SU-DHL-6 (cell line): Measurements from ENCODE around the gene THSD4.

ENCODE experiments used
- H2AFZ ChIP-seq: fragments of 200-600 bp; sonication (generic); 2 replicates; pipeline ENCODE4 v1.6.1; 2014; ENCODE audit warnings: low read depth, mild to moderate bottlenecking, moderate library complexity, mixed read lengths, antibody characterized with exemption, low read length; ENCODE audit not compliant: severe bottlenecking
- H3F3A ChIP-seq: fragments of 200-600 bp; shearing (Covaris generic); 2 replicates; pipeline ENCODE4 v1.6.0; 2016; ENCODE audit warnings: antibody characterized with exemption, mild to moderate bottlenecking; ENCODE audit not compliant: insufficient read depth
- H3K27ac ChIP-seq: fragments of 200-600 bp; sonication (generic); 2 replicates; pipeline ENCODE4 v1.5.1; 2016; ENCODE audit warnings: low read depth, mild to moderate bottlenecking, low read length, moderate library complexity, mixed read lengths
- H3K27me3 ChIP-seq: fragments of 200-600 bp; sonication (generic), shearing (Covaris generic); 2 replicates; pipeline ENCODE4 v1.6.0; 2014; ENCODE audit warnings: mild to moderate bottlenecking, low read length
- H3K36me3 ChIP-seq: fragments of 200-600 bp; sonication (generic); 2 replicates; pipeline ENCODE4 v1.6.1; 2014; ENCODE audit warnings: mild to moderate bottlenecking, low read length, mixed read lengths
- H3K4me2 ChIP-seq: fragments of 300-600, 200-600 bp; shearing (Covaris generic), sonication (generic); 2 replicates; pipeline ENCODE4 v1.6.0; 2014; ENCODE audit warnings: low read length, low read depth, mild to moderate bottlenecking; ENCODE audit not compliant: poor library complexity, severe bottlenecking
- H3K4me3 ChIP-seq: fragments of 200-600 bp; sonication (generic); 2 replicates; pipeline ENCODE4 v1.5.1; 2014; ENCODE audit warnings: antibody characterized with exemption, low read length, mild to moderate bottlenecking, mixed read lengths; ENCODE audit not compliant: insufficient read depth, poor library complexity, severe bottlenecking
- H3K79me2 ChIP-seq: fragments of 200-600 bp; sonication (generic); 2 replicates; pipeline ENCODE4 v1.6.1; 2014; ENCODE audit warnings: mild to moderate bottlenecking, low read length, moderate library complexity; ENCODE audit not compliant: insufficient read depth
- H3K9ac ChIP-seq: fragments of 200-600 bp; sonication (generic); 2 replicates; pipeline ENCODE4 v1.7.0; 2014; ENCODE audit warnings: mild to moderate bottlenecking, low read length
- H3K9me2 ChIP-seq: fragments of 200-600 bp; sonication (generic); replicated peaks from 2 replicates; pipeline ENCODE4 v1.6.1; 2014; ENCODE audit warnings: low read length; ENCODE audit not compliant: insufficient read depth
- H3K9me3 ChIP-seq: fragments of 200-600 bp; sonication (generic); 2 replicates; pipeline ENCODE4 v1.6.1; 2014; ENCODE audit warnings: low read length, mixed read lengths; ENCODE audit not compliant: insufficient read depth
- H4K20me1 ChIP-seq: fragments of 200-600 bp; sonication (generic); 2 replicates; pipeline ENCODE4 v1.6.1; 2014; ENCODE audit warnings: low read depth, mild to moderate bottlenecking, antibody characterized with exemption, low read length, moderate library complexity, mixed read lengths
- CTCF ChIP-seq: fragments of 200-600 bp; sonication (generic); IDR thresholded peaks from one replicate; pipeline ENCODE4 v1.5.1; 2017; ENCODE audit warnings: antibody characterized with exemption, mild to moderate bottlenecking, low read length, moderate library complexity; ENCODE audit not compliant: insufficient read depth, poor library complexity, severe bottlenecking
- EZH2phosphoT487 ChIP-seq: fragments of 200-600 bp; sonication (generic), shearing (Covaris generic); conservative IDR thresholded peaks from 2 replicates; pipeline ENCODE4 v1.6.1; 2018; ENCODE audit warnings: mild to moderate bottlenecking, antibody characterized with exemption, low read length, moderate library complexity, mixed read lengths

The THSD4 gene

GRCh38 chr15:71455107-71455506 is 339.8 kb downstream of the THSD4 start:
- Histone ChIP-seq H3K27me3 (no peaks in the 10 kb centered on the region), H3F3A (no peaks in the 10 kb centered on the region), H2AFZ (no peak overlapping the region), H3K36me3 (no peaks in the 10 kb centered on the region), H3K4me3 (no peak overlapping the region), H3K27ac (no peak overlapping the region), H3K79me2 (no peaks in the 10 kb centered on the region), H3K9me3 (no peaks in the 10 kb centered on the region), H3K9me2 (no peaks in the 10 kb centered on the region), H4K20me1 (no peaks in the 10 kb centered on the region), H3K9ac (no peak overlapping the region), H3K4me2 (no peak overlapping the region)
- TF ChIP-seq CTCF: no peak
- TF ChIP-seq EZH2phosphoT487: no peak

DNA sequence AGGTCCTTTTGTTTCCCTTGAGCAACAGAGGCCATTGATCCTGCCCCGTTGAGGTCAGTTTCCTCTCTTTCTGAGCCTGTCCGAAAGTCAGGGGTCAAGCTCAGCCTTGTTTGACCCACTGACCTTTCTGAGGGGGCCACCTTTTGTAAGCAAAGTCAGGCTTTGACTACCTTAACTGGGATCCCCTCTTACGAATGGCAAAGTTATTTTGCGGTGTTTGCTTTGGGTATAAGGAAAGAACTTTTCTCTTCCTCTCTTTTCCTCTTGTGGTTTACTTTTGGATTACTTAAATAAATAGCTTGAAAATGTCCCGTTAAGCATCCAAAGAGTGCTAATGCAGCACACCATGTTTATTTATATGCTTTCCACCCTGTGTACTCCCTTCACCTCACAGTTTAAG is 340.6 kb downstream of the THSD4 start:
- no peaks in the 10 kb centered on the region for H3K9me2 ChIP-seq
- H3K9me3 ChIP-seq: no peaks in the 10 kb centered on the region
- H3K4me2 ChIP-seq: no peak overlapping the region
- H2AFZ ChIP-seq: no peak overlapping the region
- H3F3A ChIP-seq: no peaks in the 10 kb centered on the region
- no peaks in the 10 kb centered on the region for H3K27me3 ChIP-seq
- no peaks in the 10 kb centered on the region for H3K79me2 ChIP-seq
- TF ChIP-seq CTCF: no peak
- TF ChIP-seq EZH2phosphoT487: no peak
- no peak overlapping the region for H3K27ac ChIP-seq
- no peaks in the 10 kb centered on the region for H3K36me3 ChIP-seq
- no peaks in the 10 kb centered on the region for H4K20me1 ChIP-seq
- H3K9ac ChIP-seq: no peak overlapping the region
- H3K4me3 ChIP-seq: no peak overlapping the region

DNA sequence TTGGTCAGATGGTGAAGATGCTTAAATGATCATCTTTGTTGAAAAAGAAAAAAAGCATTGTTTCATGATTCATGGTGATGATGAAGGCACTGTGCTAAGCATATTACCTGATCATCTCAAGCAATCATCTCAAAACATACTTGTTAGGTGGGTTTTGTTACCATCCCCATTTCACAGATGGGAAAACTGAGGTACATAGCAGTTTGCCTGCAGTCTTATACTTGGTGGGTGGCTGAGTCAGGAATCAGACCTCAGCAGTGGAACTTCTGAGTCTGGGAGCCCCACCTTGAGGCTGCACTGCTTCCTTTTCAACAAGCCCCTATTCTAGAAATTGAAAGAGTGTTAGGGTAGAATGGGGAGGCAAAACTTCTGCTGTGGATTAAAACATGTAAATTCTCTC is 341.1 kb downstream of the THSD4 start:
- TF ChIP-seq EZH2phosphoT487 (no peak), CTCF (no peak)
- Histone ChIP-seq H3K4me3 (no peak overlapping the region), H3K36me3 (no peaks in the 10 kb centered on the region), H3K27me3 (no peaks in the 10 kb centered on the region), H3K27ac (no peak overlapping the region), H3K9me2 (no peaks in the 10 kb centered on the region), H3K4me2 (no peak overlapping the region), H3K9me3 (no peaks in the 10 kb centered on the region), H4K20me1 (no peaks in the 10 kb centered on the region), H3K9ac (no peak overlapping the region), H3F3A (no peaks in the 10 kb centered on the region), H2AFZ (no peak overlapping the region), H3K79me2 (no peaks in the 10 kb centered on the region)

DNA sequence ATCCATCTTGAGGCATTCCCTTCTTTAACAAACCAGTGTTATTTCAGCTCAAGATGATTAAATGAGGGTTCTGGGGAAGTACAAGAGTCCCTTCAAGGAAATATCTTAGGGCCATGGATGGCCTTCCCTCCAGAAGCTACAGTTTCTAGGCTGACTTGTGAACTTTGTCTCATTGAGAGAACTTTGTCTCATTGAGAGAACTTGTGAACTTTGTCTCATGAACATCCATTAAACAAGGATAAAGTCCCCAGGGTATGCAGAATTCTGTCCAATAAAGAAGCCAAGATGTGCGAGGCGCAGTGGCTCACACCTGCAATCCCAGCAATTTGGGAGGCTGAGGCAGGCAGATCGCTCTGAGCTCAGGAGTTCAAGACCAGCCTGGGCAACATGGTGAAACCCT is 341.5 kb downstream of the THSD4 start:
- Histone ChIP-seq H4K20me1 (no peaks in the 10 kb centered on the region), H3K27ac (no peak overlapping the region), H3K4me2 (no peak overlapping the region), H3F3A (no peaks in the 10 kb centered on the region), H3K4me3 (no peak overlapping the region), H2AFZ (no peak overlapping the region), H3K9ac (no peak overlapping the region), H3K79me2 (no peaks in the 10 kb centered on the region), H3K9me3 (no peaks in the 10 kb centered on the region), H3K9me2 (no peaks in the 10 kb centered on the region), H3K27me3 (no peaks in the 10 kb centered on the region), H3K36me3 (no peaks in the 10 kb centered on the region)
- TF ChIP-seq CTCF (no peak), EZH2phosphoT487 (no peak)
